NCI-H2196 treated with DMSO at 0.1 percent for 48 hours (cell line): Measurements from ENCODE around the gene TOX2.

Source experiments
- DNase-seq: peaks from one replicate; lab custom pipeline; 2025; ENCODE audit not compliant: unreplicated experiment; lab: John Stamatoyannopoulos, UW

TOX2 gene

GRCh38 chr20:43938932-43939761, 24.5 kb downstream of the TOX2 start:
- DNase-seq = no peak

GRCh38 chr20:43939762-43940121, 25.1 kb downstream of the TOX2 start:
- DNase-seq = no peak

GRCh38 chr20:43940518-43941225, 26.0 kb downstream of the TOX2 start:
- no peak for DNase-seq

- DNase-seq = no peak
Measured at GRCh38 chr20:43941476-43942200, 27.0 kb downstream of the TOX2 start.

GRCh38 chr20:43942201-43942590, 27.5 kb downstream of the TOX2 start:
- no peak for DNase-seq

DNA sequence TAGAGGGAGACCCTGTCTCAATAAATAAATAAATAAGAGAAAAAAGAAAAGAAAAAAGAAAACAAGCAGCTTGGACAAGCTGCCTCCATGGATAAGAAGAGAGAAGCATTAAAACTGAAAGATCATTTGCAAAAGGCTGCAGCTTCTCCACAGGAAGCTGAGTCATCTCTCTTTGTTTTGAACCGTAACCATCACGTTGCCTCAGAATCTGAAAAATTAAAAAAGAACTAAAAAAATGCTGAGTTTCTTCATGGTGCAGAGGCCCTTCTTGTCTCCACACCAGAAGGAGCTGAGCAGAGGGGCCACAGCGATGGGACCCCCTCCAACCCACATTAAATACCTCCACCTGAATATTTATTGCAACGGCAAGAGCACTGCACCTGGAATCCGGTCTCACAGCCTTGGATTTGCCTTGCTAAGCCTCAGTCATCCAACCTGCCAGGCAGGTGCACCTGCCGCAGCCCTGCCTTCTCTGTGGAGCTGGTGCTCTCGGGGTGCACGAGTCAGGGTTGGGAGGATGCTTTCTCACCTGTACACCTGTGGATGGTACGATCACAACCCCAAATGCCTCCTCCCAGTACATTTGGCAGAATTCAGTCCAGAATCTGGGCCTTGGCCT, 28.1 kb downstream of the TOX2 start:
- DNase-seq = peak; percentile 23

- DNase-seq = no peak
Measured at GRCh38 chr20:43943725-43944124, 29.1 kb downstream of the TOX2 start.

DNA sequence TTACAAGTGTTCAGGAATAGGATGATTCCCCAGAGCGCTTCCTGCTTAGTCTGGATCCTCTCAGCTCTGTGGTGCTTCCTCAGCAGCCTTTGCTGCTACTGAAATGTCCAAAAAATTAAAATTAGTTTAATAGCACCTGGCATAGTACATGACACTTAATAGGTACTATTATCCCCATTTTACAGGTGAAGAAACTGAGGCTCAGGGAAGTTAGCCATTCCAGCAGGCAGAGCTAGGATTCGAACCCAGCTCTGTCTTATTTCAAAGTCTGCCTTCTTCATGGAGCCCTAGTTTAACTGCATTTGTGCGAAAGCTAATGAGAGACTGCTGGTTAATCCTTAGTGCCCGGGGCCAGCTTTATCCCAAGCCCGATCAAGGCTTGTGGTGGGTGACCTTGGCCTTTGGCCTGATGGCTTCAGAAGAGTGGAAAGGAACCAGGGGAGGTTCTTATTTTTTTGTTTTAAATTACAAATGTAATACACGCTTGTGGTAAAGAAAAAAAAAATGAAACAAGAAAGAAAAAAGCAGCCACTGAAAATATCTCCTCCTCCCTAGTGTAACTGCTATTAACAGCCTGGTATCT, 30.1 kb downstream of the TOX2 start:
- no peak for DNase-seq

DNA sequence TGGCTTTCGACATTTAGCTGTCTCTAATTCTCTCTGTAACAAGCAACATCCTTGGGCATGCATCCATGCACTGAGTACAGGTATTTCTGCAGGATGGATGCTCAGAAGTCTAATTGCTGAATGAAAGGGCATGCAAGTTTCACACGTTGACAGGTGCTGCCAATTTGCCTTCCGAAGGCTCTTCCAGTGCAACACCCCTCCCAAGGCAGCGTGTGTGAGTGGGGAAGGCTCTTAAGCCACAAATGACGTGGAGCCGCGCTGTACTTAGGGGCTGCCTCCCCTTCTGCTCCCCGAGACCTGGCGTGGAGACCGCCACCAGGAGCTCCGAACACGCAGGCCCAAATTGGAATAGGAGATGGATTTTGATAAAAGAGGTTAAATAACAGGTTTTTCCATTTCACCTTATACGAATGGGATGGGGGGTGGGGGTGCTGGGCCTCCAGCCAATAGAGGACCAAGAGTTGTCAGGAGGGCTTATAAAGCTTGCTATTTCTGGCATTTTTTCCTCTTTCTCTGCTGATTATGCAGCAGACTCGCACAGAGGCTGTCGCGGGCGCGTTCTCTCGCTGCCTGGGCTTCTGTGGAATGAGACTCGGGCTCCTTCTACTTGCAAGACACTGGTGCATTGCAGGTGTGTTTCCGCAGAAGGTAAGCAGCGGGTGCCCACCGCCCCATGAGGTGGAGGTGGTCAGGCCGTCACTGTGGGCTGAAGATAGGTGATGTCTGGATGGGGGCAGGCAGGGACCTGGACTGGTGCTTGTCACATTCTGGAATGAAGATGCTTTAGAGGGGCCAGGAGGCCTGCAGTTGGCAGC, 30.9 kb downstream of the TOX2 start:
- DNase-seq = no peak

GRCh38 chr20:43946206-43946491, 31.5 kb downstream of the TOX2 start:
- DNase-seq = no peak

GRCh38 chr20:43946659-43947315, 32.1 kb downstream of the TOX2 start:
- no peak for DNase-seq

DNA sequence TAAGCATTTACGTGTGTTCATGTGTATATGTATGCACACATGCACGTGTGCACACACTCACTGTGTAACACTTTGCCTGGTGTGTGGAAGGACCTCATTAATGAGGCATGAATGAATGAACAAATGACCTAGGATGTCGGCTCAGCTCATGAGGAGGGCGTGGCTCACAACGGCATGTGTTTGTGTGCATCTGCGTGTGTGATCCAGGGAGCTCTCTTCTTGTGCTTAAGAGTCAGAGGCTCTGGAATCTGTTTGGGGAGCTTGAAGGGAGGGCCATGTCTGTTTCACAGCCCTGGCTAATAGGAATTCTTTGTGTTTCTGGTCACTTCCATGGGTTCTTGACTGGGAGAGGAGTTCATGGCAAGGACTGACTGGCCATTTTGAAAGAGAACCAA, 32.7 kb downstream of the TOX2 start:
- DNase-seq = no peak

- no peak for DNase-seq
Measured at GRCh38 chr20:43948455-43948854, 33.8 kb downstream of the TOX2 start.

DNA sequence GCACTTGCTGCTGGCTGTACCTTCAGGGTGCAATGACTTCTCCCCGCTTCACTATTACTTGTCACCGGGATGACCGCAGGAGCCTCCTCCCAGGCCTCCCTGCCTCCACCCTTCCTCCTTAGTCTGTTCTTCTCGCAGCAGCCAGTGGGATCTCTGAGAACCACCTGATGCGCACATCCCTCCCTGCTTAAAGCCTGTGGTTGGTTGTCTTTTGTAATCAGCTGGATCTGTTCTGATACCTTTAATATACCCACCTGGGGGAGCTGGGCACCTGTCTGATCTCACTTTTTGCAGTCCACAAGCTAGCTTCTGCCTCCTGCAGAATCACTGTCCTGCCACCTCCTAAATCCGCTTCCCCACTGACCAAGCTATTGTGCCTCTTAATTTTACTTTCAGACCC, 34.6 kb downstream of the TOX2 start:
- no peak for DNase-seq

- no peak for DNase-seq
Measured at GRCh38 chr20:43949741-43950618, 35.3 kb downstream of the TOX2 start.

- no peak for DNase-seq
Measured at GRCh38 chr20:43953919-43954592, 39.4 kb downstream of the TOX2 start.

DNA sequence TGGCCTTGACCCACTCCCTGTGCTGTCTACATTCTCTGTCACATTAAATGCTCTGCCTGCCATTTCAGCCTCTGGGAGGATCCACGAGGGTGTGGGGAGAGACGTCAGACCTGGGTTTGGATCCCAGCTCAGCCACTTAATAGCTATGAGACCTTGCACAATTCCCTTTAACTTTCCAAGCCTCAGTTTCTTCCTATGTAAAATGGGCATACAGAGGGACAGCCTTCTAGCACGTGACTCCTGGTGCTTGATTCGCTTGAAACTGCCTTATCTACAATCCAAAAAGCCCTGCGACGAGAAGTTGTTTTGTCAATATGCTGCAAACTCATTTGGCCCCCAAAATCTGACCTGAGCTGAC, 40.0 kb downstream of the TOX2 start:
- no peak for DNase-seq

DNA sequence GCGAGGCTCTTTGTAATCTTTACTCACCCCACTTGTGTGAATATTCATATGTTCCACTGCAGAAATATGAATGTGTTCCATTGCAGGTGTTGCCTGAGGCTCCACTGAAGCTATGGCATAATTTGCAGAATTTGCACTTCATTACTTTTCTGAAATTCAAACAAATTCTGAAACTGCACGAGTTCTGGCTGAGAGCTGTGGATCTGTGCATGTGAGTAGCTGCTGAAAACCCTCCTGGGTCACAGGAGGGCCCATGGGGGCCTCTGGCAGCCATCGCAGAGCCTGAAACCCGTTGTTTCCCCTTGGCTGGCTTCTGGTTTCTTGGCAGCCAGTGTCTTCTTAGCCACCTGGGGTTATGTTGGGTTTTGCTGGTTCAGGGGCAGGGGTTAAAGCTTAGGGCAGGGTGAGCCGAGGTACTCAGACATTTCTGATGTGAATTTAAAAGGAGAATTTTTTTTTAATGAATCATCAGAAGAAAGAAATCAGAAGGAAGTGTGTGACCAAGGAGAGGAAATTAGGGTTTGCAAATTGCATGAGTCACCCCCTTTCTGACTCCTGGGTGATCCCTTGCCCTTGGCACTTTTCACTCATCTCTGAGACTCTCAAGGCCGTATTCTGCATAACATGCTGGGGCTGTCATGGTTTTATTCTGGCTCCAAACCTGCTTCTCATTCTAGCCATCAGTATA, 40.6 kb downstream of the TOX2 start:
- no peak for DNase-seq
